8988T (cell line): ENCODE data around the gene TASOR2.

ENCODE experiments used
- DNase-seq: peaks from one replicate; pipeline ENCODE4 v3.0.0; 2011

Gene TASOR2, protein sequence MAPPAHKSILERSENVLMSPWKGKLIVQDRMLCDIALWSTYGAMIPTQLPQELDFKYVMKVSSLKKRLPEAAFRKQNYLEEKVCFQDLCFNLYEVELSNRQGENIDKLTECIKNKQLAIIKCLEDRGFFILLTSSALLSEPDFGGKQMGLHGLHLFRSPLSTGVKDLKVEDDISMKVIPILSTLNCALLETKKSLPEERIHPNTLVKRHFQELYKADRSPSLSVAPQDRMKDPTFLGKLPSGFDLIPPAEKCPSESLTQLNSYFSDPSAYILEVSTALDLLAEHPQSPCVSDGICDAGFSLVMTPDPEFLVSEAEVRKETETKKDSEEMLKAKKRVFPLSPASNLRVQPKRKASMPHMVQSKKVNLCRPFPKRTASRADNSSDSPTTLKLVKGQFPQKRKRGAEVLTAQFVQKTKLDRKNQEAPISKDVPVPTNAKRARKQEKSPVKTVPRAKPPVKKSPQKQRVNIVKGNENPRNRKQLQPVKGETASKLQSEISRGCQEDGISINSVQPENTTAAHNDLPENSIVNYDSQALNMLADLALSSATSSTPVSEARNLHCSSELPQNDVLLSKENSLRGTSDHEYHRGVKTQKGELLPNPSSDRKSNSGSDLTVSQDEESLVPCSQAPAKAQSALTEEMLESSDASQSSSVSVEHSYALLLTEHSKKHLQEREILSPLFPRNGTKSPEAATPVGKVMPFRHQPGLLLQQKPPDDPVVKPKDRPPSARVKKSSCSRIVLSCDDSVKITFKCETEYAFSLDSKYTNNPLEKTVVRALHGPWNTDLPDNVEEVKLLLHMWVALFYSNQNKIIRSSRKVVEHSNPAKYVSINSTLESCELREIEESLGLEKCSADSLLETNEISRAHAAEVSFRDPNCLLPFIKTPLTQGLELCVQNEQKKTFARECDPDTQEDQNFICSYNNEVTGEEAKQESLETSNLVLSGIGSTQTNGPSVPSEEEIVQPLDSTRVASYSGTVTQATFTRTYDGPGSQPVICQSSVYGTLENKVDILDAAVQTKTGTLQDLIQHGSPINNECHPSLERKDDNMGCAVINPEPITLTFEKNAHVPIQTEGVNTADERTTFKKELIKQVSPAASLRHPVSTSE (N-terminal part only)

DNA sequence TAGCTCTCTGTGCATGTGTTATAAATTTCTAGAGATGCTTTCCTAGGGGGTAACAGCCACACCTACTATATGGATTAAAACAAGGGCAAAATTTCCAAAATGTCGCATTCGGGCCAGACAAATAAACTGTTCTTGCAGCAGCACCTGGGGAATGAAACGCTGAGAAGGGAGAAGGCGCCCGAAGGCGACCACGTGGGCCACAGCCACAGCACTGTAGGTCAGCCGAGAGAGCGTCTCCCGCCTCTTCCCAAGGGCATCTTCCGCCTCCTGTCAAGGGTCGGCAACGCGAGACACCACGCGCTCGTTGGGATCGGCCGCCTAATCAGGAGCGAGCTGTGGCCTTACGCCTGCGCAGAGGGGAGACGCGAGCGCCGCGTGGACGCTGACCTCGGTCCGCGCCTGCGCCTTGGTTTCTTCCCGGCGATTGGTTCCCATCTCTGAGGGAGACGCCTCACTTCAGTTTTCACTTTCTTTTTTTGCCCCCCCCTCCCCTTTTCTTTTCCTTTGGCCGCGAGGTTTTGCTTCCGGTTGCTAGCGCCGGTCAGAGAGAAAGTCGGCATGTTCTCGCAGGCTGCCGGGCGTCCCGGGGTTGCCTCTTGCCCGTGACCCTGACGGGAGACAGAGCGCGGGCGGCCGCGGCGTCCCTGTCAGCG is at the start of gene TASOR2:
Gene TASOR2, plus strand, starts transcription at position 521 of the 653 bp plus-strand sequence. CDS start 35,805 bp downstream, outside the sequence.
- DNase-seq = peak; percentile 76

DNA sequence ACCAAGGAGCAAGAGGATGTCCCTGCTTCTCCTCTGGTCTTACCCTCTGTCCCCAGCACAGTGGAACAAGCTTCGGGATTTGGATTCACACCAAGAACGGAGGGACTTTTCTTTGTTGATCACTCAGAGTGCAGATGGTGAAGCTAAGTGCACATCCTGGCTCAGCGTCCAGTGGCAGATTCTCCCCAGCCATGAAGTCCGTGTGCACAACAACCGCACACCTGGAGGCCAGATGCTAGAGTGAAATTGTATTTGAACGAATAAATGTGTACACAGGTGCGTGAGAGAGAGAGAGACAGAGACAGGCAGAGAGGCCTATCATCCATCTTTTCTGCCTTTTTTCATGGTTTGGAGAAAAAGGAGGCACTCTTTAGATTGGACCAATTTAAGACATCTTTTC is 49.7 kb upstream of the TASOR2 start:
- no peak for DNase-seq

- no peak for DNase-seq
Observed at GRCh38 chr10:5638494-5638893, 46.1 kb upstream of the TASOR2 start.

- DNase-seq = no peak
Observed at GRCh38 chr10:5639066-5639465, 45.6 kb upstream of the TASOR2 start.

- no peak for DNase-seq
Observed at GRCh38 chr10:5640036-5640435, 44.6 kb upstream of the TASOR2 start.

- DNase-seq = no peak
Observed at GRCh38 chr10:5640501-5640900, 44.1 kb upstream of the TASOR2 start.

GRCh38 chr10:5641501-5641900 is 43.1 kb upstream of the TASOR2 start:
- no peak for DNase-seq

- no peak for DNase-seq
Observed at GRCh38 chr10:5643346-5644067, 41.1 kb upstream of the TASOR2 start.

GRCh38 chr10:5644930-5645329 is 39.7 kb upstream of the TASOR2 start:
- DNase-seq = no peak

- no peak for DNase-seq
Observed at GRCh38 chr10:5645375-5645774, 39.3 kb upstream of the TASOR2 start.

DNA sequence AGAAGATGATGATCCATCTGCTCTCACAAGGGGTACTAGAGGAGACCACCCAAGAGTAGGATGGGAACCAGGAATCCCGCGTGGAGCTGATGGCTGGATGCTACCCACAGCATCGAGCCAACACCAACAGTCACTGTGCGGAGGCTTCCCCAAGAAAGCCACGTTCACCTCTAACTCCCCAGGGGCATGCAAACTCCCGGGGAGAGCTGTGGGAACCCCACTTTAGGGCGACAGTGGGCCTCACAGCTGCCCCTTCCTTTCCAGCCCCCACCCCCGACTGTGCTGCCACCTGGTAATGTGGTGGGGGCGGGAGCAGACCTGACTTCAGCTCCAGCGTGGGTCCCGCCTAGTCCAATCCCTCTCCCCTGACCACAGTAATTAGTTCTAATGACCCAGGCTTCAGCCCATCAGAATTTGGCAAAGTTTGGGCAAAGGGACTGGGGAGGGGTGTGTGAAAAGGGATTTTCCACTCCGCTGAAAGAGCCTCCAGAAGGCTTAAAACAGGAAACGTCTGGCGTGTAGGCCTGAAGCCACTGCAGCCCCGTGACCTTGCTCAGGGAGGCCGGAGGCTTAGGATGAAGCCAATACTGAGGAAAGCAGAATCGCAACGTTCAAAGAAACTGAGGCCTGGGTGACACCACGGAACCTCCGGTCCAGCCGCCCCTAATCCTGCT is 38.6 kb upstream of the TASOR2 start:
- no peak for DNase-seq

- DNase-seq = no peak
Observed at GRCh38 chr10:5647507-5648240, 37.0 kb upstream of the TASOR2 start.

DNA sequence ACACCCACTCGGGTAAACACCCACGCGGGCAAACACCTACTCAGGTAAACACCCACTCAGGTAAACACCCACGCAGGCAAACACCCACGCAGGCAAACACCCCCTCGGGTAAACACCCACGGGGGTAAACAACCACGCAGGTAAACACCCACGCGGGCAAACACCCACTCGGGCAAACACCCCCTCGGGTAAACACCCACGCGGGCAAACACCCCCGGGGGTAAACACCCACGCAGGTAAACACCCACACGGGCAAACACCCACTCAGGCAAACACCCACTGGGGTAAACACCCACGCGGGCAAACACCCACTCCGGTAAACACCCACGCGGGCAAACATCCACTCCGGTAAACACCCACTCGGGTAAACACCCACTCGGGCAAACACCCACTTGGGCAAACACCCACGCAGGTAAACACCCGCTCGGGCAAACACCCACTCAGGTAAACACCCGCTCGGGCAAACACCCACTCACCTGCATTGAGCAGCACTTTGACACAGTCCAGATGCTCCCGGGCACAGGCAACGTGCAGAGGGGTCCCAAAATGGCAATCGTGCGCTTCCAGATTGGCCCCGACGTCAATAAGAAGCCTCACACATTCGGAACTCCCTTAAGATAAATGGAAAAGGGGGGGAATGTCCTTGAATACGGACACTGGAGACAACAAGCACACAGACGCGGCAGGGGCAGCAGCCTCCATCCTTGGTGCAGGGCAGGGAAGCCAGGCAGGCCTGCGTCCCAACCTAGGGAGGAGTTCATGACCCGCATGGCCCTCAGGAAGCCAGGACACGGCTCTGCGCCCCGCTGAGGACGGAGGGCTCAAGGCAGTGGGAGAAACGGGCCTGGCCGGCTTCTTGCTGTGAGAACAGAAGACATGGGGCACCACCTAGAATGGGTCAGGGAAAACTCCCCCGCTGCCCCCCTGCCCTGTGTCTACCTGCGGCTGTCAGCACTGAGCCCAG is 35.9 kb upstream of the TASOR2 start:
- no peak for DNase-seq

- DNase-seq = no peak
Observed at GRCh38 chr10:5649746-5650145, 34.9 kb upstream of the TASOR2 start.

GRCh38 chr10:5650664-5651387 is 33.8 kb upstream of the TASOR2 start:
- DNase-seq = no peak

GRCh38 chr10:5651388-5651764 is 33.3 kb upstream of the TASOR2 start:
- DNase-seq = no peak

DNA sequence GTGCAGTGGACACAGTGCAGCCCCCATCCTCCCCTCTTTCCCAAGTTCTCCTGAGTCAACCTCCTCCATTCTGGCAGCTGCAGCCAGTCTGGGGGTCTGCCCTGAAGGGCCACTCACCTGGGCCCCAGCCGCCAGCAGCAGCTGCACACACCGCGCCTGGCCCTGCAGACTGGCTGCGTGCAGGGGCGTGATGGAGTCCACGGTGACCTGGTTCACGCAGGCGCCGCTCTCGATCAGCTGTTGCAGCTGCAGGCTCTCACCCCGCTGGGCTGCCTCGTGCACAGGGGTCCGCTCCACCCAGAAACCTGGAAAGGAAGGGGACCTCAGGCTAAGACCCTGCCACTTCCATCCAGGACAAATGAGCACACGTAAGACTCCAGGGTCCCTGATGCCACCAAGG is 31.9 kb upstream of the TASOR2 start:
- no peak for DNase-seq

- DNase-seq = no peak
Observed at GRCh38 chr10:5654218-5654755, 30.4 kb upstream of the TASOR2 start.

DNA sequence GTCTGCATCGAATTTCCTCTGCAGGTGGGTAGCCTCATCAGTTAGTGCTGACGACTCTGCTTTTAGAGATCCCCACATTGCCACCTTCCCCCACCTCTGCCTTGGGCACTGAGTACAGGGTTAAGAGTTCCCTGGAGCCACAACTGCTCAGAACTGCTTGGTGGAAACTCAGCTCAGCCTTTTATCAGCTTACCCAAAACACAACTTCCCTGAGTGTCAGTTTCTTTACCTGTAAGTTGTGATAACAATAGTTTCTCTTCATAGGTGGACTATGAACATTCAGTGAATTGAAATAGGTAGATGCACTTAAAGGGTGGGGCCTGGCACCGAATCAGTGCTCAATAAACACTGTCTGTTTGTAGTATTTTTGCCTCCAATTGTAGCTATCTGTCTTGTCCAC is 29.5 kb upstream of the TASOR2 start:
- DNase-seq = no peak
